AG04450 (cell line): Measurements from ENCODE around the gene JAM3. TPM values are rescaled to one million over a fixed set of nuclear protein-coding genes. Genes with fewer than 3 reads are reported as not detected.
A peak's percentile ranks its signal among the peaks of the same experiment; 100 is the strongest.

Source experiments
- CTCF ChIA-PET: fragments of 300-600, 350-600 bp; formaldehyde crosslinking; extraction: SDS; loops from one replicate; lab custom pipeline; 2022; ENCODE audit warnings: antibody characterized with exemption, inconsistent platforms; lab: Charles Lee
- POLR2A ChIA-PET: fragments of 350-600 bp; formaldehyde crosslinking; extraction: SDS; loops from one replicate; lab custom pipeline; 2021; ENCODE audit warnings: antibody characterized with exemption, inconsistent platforms; lab: Yijun Ruan, JAX
- DNase-seq: peaks from one replicate; pipeline ENCODE4 v3.0.0-alpha.2; 2011; ENCODE audit warnings: low read depth, low spot score
- H3K27ac ChIP-seq: one replicate; pipeline ENCODE4 v1.5.1; 2012; ENCODE audit warnings: low read depth, low read length, control low read depth
- H3K27me3 ChIP-seq: one replicate; pipeline ENCODE4 v1.6.0; 2012; ENCODE audit warnings: low read length; ENCODE audit not compliant: control insufficient read depth, insufficient read depth
- H3K4me3 ChIP-seq: 2 replicates; pipeline ENCODE4 v1.5.1; 2011; ENCODE audit warnings: mild to moderate bottlenecking, low read depth, low read length, control low read depth
- H3K9me3 ChIP-seq: 2 replicates; pipeline ENCODE4 v1.5.1; 2012; ENCODE audit warnings: low read length; ENCODE audit not compliant: control insufficient read depth, insufficient read depth
- polyA plus RNA-seq: library from polyadenylated mRNA; depleted of rRNA; stranded (reverse); fragments of >200 nt; gene quantifications from 2 replicates; pipeline ENCODE4 v1.2.3, GENCODE V29; 2011
- TF ChIP-seq, protein P1 (sequence below): IDR thresholded peaks from 2 replicates; pipeline ENCODE4 v1.5.1; 2011; ENCODE audit warnings: low read depth, low read length, control low read depth, inconsistent platforms

Gene JAM3
- polyA plus RNA-seq, 1 experiment: 79.6 TPM

DNA sequence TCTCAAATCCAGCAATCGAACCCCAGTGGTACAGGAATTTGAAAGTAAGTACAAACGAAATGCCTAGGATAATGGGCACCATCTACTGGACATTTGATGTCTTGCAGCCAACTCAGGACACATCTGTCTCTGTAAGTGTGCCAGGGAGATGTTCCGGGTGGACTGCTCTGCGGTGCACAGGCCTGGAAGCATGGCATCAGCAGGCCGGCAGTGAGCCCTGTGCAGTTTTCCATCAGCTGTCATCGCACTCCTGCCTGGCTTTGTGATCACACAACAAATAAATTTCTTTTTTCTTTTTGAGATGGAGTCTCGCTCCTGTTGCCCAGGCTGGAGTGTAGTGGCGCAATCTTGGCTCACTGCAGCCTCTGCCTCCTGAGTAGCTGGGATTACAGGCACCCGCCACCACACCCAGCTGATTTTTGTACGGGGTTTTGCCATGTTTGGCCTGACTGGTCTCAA lies 71.0 kb downstream of the JAM3 start:
- ChIA-PET POLR2A (no interaction called here), CTCF (interaction anchor here (0.7 to 5.5 kb wide), 17 partner anchors 10 to 697 kb away, joined by 3 to 133 read pairs (median 6); partner anchors contain the start of gene JAM3)
- TF ChIP-seq, protein P1, sequence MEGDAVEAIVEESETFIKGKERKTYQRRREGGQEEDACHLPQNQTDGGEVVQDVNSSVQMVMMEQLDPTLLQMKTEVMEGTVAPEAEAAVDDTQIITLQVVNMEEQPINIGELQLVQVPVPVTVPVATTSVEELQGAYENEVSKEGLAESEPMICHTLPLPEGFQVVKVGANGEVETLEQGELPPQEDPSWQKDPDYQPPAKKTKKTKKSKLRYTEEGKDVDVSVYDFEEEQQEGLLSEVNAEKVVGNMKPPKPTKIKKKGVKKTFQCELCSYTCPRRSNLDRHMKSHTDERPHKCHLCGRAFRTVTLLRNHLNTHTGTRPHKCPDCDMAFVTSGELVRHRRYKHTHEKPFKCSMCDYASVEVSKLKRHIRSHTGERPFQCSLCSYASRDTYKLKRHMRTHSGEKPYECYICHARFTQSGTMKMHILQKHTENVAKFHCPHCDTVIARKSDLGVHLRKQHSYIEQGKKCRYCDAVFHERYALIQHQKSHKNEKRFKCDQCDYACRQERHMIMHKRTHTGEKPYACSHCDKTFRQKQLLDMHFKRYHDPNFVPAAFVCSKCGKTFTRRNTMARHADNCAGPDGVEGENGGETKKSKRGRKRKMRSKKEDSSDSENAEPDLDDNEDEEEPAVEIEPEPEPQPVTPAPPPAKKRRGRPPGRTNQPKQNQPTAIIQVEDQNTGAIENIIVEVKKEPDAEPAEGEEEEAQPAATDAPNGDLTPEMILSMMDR: peak; percentile 91
- Histone ChIP-seq H3K9me3 (no peaks in the 10 kb centered on the region), H3K27me3 (no peaks in the 10 kb centered on the region), H3K4me3 (no peak overlapping the region), H3K27ac (no peak overlapping the region)
- peak; percentile 64 for DNase-seq

DNA sequence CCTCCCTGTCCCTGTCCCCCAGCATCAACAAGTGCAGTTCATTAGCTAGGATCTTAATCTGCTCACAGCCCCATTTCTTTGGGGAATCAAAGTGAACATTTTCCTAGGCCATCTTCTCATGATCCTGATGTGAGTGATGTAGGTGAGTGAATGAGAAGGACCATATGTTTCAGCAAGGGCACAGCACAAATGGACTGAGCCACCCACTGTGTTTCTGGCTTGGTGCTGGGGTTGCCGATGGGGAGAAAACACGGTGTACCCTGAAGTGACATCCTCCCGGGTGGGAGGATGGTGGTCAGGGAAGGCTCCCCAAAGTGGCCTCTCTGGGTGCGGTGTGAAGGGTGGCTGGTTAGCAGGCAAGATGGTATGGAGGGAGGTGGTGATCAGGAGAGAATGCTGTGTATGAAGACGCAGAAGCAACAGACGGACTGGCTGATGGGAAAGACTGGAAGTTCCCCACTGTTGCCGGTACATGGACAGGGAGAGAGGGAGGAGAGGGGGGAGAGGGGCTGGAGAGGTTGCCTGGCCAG lies 72.2 kb downstream of the JAM3 start:
- no peak overlapping the region for H3K4me3 ChIP-seq
- ChIA-PET CTCF (interaction anchor here (0.6 to 5.5 kb wide), 13 partner anchors 9 to 213 kb away, joined by 3 to 133 read pairs (median 7); partner anchors contain the start of gene JAM3), POLR2A (no interaction called here)
- TF ChIP-seq, protein P1: no peak
- no peaks in the 10 kb centered on the region for H3K9me3 ChIP-seq
- H3K27me3 ChIP-seq: no peaks in the 10 kb centered on the region
- H3K27ac ChIP-seq: no peak overlapping the region
- no peak for DNase-seq

DNA sequence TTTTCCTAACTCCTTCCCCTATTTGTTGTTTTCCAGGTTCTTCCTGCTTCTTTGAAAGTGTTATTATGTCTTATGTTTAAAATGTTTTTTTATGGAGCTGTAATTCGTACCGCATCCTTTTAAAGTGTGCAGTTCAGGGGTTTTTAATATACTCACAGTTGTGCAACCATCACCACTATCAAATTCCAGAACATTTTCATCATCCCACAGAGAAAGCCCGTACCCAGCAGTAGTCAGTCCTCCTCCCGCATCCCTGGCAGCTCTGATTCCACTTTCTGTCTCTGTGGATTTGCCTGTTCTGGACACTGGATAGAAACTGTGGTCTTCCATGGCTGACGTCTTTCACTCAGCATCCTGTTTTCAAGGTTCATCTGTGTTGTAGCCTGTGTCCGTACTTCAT lies 73.7 kb downstream of the JAM3 start:
- Histone ChIP-seq H3K9me3 (no peaks in the 10 kb centered on the region), H3K4me3 (no peak overlapping the region), H3K27ac (no peak overlapping the region), H3K27me3 (no peaks in the 10 kb centered on the region)
- TF ChIP-seq, protein P1: no peak
- POLR2A ChIA-PET: no interaction called here
- CTCF ChIA-PET: interaction anchor here (0.6 to 5.5 kb wide), 4 partner anchors 9 to 214 kb away, joined by 3 to 133 read pairs (median 4); no protein-coding TSS in a partner anchor
- no peak for DNase-seq

DNA sequence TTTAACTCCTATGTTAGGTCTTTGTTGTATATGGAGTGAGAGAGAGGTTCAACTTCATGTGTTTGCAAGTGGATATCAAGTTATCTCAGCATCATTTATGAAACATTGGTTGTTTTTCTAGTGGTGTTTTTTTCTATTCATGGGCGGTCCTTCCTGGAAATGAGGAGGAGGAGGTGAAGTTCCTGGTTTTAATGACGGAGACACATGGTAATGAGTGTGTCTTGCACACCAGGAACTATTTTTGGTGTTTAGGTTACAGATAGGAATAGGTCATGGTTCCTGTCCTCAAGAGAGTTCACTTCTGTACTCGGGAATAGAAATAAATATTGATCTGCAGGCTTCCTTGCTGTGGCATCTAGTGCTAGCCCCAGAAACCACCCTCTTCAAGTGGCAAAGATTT lies 74.9 kb downstream of the JAM3 start:
- DNase-seq: no peak
- Histone ChIP-seq H3K9me3 (no peaks in the 10 kb centered on the region), H3K27ac (no peak overlapping the region), H3K27me3 (no peaks in the 10 kb centered on the region), H3K4me3 (no peak overlapping the region)
- POLR2A ChIA-PET: no interaction called here
- CTCF ChIA-PET: interaction anchor here (1.0 to 5.5 kb wide), 3 partner anchors 93 to 94 kb away, joined by 3 to 133 read pairs (median 7); no protein-coding TSS in a partner anchor
- TF ChIP-seq, protein P1: no peak

DNA sequence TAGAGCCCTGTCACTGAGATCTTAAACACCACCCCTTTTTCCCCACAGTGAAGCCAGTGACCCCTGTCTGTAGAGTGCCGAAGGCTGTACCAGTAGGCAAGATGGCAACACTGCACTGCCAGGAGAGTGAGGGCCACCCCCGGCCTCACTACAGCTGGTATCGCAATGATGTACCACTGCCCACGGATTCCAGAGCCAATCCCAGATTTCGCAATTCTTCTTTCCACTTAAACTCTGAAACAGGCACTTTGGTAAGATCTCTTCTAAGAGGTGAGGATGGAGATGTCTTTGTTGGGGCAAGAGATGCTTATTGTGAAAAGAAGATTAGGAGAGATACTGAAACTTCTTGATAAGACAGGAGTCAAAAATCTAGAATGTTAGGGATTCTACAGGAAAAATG lies 75.9 kb downstream of the JAM3 start:
- Histone ChIP-seq H3K27ac (no peak overlapping the region), H3K9me3 (no peaks in the 10 kb centered on the region), H3K4me3 (no peak overlapping the region), H3K27me3 (no peaks in the 10 kb centered on the region)
- POLR2A ChIA-PET: interaction anchor here (0.5 kb wide), 1 partner anchor 11 kb away, joined by 3 read pairs; no protein-coding TSS in a partner anchor
- CTCF ChIA-PET: interaction anchor here (1.0 to 1.3 kb wide), 2 partner anchors 94 to 95 kb away, joined by 3 to 7 read pairs; no protein-coding TSS in a partner anchor
- TF ChIP-seq, protein P1: no peak
- no peak for DNase-seq
